Sigmoid colon (tissue), 7 donors: ENCODE data around the gene ZP4. TPM values are rescaled to one million over a fixed set of nuclear protein-coding genes. Genes with fewer than 3 reads are reported as not detected.

Experiments used
- DNase-seq: peaks from one replicate; pipeline ENCODE4 v3.0.0-alpha.2; 2019
- H3K27ac ChIP-seq, 4 donors: fragments of 200-600 bp; sonication (generic); one replicate each; pipeline ENCODE4 v1.5.1; 2016 to 2019; ENCODE audit warnings: mild to moderate bottlenecking in 1 of 4
- H3K27me3 ChIP-seq, 3 donors: fragments of 200-600 bp; sonication (generic); one replicate each; pipeline ENCODE4 v1.5.1; 2019; ENCODE audit warnings: mild to moderate bottlenecking in 1 of 3
- H3K36me3 ChIP-seq, 4 donors: fragments of 200-600 bp; sonication (generic); one replicate each; pipeline ENCODE4 v1.5.1; 2016 to 2019
- H3K4me1 ChIP-seq, 4 donors: fragments of 200-600 bp; sonication (generic); one replicate each; pipeline ENCODE4 v1.5.1; 2017 to 2019
- H3K4me3 ChIP-seq, 4 donors: fragments of 200-600 bp; sonication (generic); one replicate each; pipeline ENCODE4 v1.5.1; 2017 to 2019; ENCODE audit warnings: mild to moderate bottlenecking in 2 of 4, moderate library complexity in 1 of 4
- H3K9me3 ChIP-seq, 4 donors: fragments of 200-600 bp in 3 of 4; sonication (generic) in 3 of 4; one replicate each; pipeline versions ENCODE4 v1.5.1 to v1.6.1; 2013 to 2019
- CTCF ChIP-seq, 4 experiments: fragments of 450-650 bp in 3 of 4; fragments of 200-600 bp in 1 of 4; IDR thresholded peaks; one replicate each; pipeline ENCODE4 v1.5.1; 2016 to 2019; ENCODE audit warnings: antibody characterized with exemption in 4 of 4, mild to moderate bottlenecking in 3 of 4, moderate library complexity in 2 of 4
- EP300 ChIP-seq, 4 donors: sonication (generic); formaldehyde crosslinking; IDR thresholded peaks; one replicate each; pipeline ENCODE4 v1.6.1; 2017; ENCODE audit warnings: antibody characterized with exemption in 4 of 4
- POLR2A ChIP-seq, 2 donors: fragments of 450-650 bp; IDR thresholded peaks; one replicate each; pipeline ENCODE4 v1.6.1; 2016; ENCODE audit warnings: antibody characterized with exemption in 2 of 2, mild to moderate bottlenecking in 2 of 2, moderate library complexity in 2 of 2
- POLR2AphosphoS5 ChIP-seq, 4 donors: sonication (generic); formaldehyde crosslinking; IDR thresholded peaks; one replicate each; pipeline ENCODE4 v1.6.1; 2017; ENCODE audit warnings: antibody characterized with exemption in 4 of 4
- WGBS, 2 donors: extraction: QIAGEN DNeasy Blood & Tissue Kit; methylation state at CpG; one replicate each; pipeline ENCODE4 v1.1.7; 2013; 5-methylcytosine and 5-hydroxymethylcytosine counted together
- intact Hi-C: fragments of 100-400 bp; cut with DNase I; formaldehyde crosslinking; loops from one replicate; pipeline ENCODE4 v1.15.1; 2023
- polyA plus RNA-seq, 3 donors: library from polyadenylated mRNA; stranded (reverse); fragments of 200-250 nt; gene quantifications; one replicate each; pipeline ENCODE4 v1.2.3, GENCODE V29; 2013
- total RNA-seq, 4 donors: library from RNA; depleted of rRNA; stranded (reverse); fragments of >200 nt; gene quantifications; one replicate each; pipeline ENCODE4 v1.1.0, GENCODE V29; 2016
- donor health status: healthy with polysubstance abuse.
- donor health status: Bipolar disorder and iron deficiency.
- donor health status: healthy.

ZP4 gene
- total and polyA plus RNA-seq, 7 donors = not detected

DNA sequence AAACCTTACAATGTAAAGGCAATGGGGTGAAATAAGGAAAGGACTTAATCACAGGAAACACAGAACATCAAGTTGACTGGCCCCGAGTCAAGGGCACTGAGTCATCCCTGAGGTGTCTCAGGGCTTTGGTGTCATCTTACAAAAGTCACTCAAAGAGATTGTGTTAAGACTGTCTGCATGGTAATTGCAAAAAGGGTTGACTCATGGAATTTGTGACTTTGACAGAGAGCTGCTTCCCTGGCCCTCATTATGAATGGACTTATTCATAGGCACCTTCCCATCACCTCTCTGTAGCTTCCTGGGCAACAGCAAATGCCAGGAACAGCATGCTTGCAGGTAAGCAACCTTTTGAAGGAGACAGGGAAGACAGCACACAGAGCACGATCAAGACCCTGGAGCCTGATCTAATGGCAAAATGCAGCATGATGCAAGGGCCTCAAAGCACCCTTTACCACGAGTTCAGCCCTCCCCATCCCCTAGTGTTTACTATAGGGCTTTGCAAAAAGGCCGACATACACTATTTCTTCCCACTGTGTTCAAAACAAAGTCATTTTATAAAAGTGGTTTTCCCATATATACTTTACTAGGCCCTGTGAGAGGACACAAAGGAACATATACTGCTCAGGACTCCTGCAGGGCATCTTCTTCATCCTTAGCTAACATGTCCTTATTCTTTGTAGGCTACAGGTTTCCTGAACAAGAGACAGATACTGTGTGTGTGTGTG, 17.1 kb downstream of the ZP4 start:
- intact Hi-C loops = no loop called here
- H3K4me3 ChIP-seq = no peak overlapping the region
- H3K4me1 ChIP-seq = no peaks in the 10 kb centered on the region
- H3K27me3 ChIP-seq = no peaks in the 10 kb centered on the region
- WGBS, 2 donors = 73 to 79% methylated on average over 4 of the region's 4 CpGs
- H3K27ac ChIP-seq = no peak overlapping the region
- H3K36me3 ChIP-seq = no peaks in the 10 kb centered on the region
- no peak for DNase-seq
- no peaks in the 10 kb centered on the region for H3K9me3 ChIP-seq
- no peak for TF ChIP-seq CTCF (IDR thresholded peaks at IDR 0.05)

DNA sequence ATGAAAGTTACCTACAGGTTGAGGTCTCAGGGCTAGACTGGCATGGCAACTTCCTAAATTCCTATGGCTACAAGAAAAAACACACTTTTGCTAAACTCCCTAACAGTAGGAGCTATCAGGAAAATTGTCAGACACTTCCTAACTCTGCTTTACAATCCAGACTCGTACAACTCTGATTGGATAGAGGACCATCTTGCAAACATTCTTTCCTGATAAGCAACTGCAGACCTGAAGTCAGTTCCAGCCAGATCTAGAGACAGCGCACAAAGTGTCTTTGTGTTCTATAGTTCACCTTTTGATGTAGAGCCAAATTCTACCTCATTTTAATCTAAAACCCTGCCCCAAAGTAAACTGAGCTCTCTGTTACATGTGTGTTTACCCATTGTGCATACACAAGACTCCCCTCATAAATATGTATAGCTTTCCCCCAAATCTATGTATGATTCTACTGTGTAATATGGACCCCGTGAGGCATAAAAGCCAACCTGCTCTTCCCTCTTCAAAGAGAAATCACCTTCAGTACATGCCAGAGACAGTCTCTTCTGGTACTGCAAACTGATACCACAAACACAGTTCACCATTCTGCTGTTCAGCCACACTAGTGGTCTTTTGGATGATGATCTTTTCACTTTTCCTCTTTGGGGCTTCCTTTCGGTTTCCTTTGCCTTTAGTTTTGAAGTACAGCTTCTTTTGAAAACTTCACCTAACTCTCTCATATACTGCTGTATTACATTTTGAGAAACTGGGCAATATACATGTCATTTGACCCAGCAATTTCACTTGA, 21.7 kb downstream of the ZP4 start:
- intact Hi-C loops = no loop called here
- TF ChIP-seq EP300 (IDR thresholded peaks at IDR 0.05) (no peak), POLR2A (IDR thresholded peaks at IDR 0.05) (no peak)
- H3K4me3 ChIP-seq = no peak overlapping the region
- 28 to 61% methylated on average over 4 of the region's 4 CpGs for WGBS, 2 donors
- no peaks in the 10 kb centered on the region for H3K36me3 ChIP-seq
- no peak for DNase-seq
- H3K27ac ChIP-seq = no peak overlapping the region
- H3K27me3 ChIP-seq = no peaks in the 10 kb centered on the region
- peaks cover 0 to 5% (median 0%) of the 10 kb centered on the region in 4 donors for H3K4me1 ChIP-seq
- H3K9me3 ChIP-seq = no peaks in the 10 kb centered on the region

DNA sequence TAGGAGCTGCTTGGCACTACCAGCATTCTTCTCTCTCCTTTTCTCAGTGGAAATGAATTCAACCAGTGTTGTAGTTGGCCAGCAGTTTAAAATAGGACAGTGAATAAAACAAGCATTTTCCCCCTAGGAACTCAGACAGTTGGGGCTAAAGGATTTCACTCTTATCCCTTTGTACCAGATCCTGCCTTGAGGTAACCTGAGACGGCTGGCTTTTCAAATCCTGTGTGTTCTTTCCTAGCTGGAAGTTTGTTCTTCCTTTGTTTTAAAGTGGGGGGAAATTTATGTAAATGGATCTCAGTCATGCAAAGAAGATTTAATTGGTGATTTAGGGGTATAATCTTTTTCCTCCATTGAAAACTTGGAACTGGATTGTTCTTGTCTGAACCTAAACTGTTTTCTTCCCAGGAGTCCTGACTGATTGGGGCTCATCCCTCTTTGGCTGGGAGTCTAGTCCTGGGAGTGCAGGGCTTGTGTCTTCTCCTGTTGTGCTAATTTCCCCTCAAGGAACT, 23.3 kb downstream of the ZP4 start:
- Histone ChIP-seq H3K4me1 (peaks cover 0 to 6% (median 0%) of the 10 kb centered on the region in 4 donors), H3K27ac (no peak overlapping the region), H3K36me3 (no peaks in the 10 kb centered on the region), H3K27me3 (no peaks in the 10 kb centered on the region), H3K4me3 (no peak overlapping the region), H3K9me3 (no peaks in the 10 kb centered on the region)
- TF ChIP-seq CTCF (IDR thresholded peaks at IDR 0.05) (no peak), EP300 (IDR thresholded peaks at IDR 0.05) (no peak), POLR2AphosphoS5 (IDR thresholded peaks at IDR 0.05) (no peak), POLR2A (IDR thresholded peaks at IDR 0.05) (no peak)
- intact Hi-C loops = no loop called here
- DNase-seq = no peak
- WGBS, 2 donors = 82 to 92% methylated on average over 1 of the region's 1 CpG

DNA sequence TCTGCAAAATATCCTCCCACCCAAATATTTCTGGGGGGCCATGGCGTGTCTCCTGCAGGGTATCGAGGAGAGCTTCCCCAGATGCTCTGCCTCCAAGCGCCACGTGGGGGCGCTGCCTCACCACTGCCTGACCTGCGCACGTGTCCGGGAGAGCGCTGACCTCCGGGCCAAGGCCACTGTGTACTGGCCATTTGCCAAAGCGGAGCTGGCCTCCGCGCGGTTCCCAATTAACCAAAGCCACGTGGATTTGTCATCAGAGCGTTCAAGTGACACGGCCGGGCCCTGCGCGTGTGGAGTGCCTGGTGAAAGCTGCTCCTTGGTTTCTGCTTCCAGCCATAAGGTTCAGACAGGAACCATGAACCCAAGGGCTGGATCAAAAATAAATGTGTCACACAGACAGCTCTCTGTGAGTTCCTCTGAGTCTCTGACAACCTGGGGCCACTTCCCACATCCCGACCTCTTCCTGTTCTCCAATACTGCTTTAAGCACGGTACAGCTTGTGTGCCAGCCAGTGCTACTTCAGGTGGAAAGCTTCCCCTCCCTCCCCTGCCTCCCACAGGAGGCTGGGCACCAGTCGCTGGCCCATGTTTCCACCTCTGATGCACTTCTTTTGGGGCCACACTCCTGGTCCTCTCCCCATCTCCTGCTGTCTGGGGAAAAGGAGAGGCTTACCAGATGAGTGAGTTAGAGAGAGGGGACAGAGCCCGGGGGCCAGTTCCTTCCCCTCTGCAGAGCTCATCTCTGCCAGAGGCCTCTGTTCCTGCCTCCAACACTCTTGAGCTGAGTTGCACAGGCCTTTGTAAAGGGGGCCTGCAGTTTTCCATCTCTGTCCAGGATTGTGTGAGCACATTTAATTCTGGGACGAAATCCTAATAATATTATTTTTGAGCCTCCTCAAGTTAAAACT, 26.1 kb downstream of the ZP4 start:
- H3K4me3 ChIP-seq = no peak overlapping the region
- H3K27ac ChIP-seq = no peak overlapping the region
- TF ChIP-seq CTCF (IDR thresholded peaks at IDR 0.05) = peak in 3 of 4 experiments; percentile 34 to 67 (median 39)
- no peak for TF ChIP-seq POLR2A (IDR thresholded peaks at IDR 0.05)
- WGBS, 2 donors = 12 to 13% methylated on average over 25 of the region's 25 CpGs
- no peaks in the 10 kb centered on the region for H3K9me3 ChIP-seq
- H3K27me3 ChIP-seq = no peaks in the 10 kb centered on the region
- H3K36me3 ChIP-seq = no peaks in the 10 kb centered on the region
- DNase-seq = peak; percentile 67
- intact Hi-C loops = no loop called here
- H3K4me1 ChIP-seq = peaks cover 0 to 6% (median 0%) of the 10 kb centered on the region in 4 donors

DNA sequence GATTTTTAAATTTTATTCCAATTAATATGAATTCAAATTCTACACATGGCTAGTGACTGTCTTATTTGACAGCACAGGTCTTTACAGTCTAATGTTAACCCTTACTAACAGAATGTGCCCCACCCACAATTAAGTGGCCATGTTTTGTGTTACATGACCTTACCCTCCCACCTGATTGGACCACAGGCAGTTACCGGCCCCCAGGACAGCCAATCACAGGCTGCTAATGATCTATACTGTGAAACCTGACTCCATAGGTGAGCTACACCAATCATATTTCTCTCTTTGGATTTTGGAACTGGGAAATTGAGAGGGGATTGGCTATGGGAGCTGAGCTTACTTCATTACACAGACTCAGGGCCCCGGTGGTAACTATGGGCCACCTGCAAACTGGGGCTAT, 27.5 kb downstream of the ZP4 start:
- H3K9me3 ChIP-seq = no peaks in the 10 kb centered on the region
- H3K4me1 ChIP-seq = peaks cover 0 to 6% (median 0%) of the 10 kb centered on the region in 4 donors
- intact Hi-C loops = no loop called here
- TF ChIP-seq CTCF (IDR thresholded peaks at IDR 0.05) (no peak), POLR2A (IDR thresholded peaks at IDR 0.05) (no peak), POLR2AphosphoS5 (IDR thresholded peaks at IDR 0.05) (no peak), EP300 (IDR thresholded peaks at IDR 0.05) (no peak)
- WGBS, 2 donors = 68 to 82% methylated on average over 2 of the region's 2 CpGs
- no peaks in the 10 kb centered on the region for H3K36me3 ChIP-seq
- DNase-seq = no peak
- no peak overlapping the region for H3K27ac ChIP-seq
- no peak overlapping the region for H3K4me3 ChIP-seq
- H3K27me3 ChIP-seq = no peaks in the 10 kb centered on the region
